NB4 (cell line): Measurements from ENCODE around the gene PVR.

Experiments used
- DNase-seq: peaks from one replicate; pipeline ENCODE4 v3.0.0; 2010; ENCODE audit warnings: low read depth
- H3K4me3 ChIP-seq: one replicate; pipeline ENCODE4 v1.5.1; 2011; ENCODE audit warnings: mild to moderate bottlenecking, low read depth, low read length, moderate library complexity
- CTCF ChIP-seq: IDR thresholded peaks from one replicate; pipeline ENCODE4 v1.5.1; 2012; ENCODE audit warnings: low read depth, low read length
- MAX ChIP-seq: IDR thresholded peaks from 2 replicates; pipeline ENCODE4 v1.6.1; 2011; ENCODE audit warnings: low read depth, low read length
- MYC ChIP-seq: IDR thresholded peaks from 2 replicates; pipeline ENCODE4 v1.6.1; 2011; ENCODE audit warnings: low read depth, low read length
- POLR2A ChIP-seq: IDR thresholded peaks from 2 replicates; pipeline ENCODE4 v1.6.1; 2011; ENCODE audit warnings: mild to moderate bottlenecking; ENCODE audit not compliant: insufficient read length; ENCODE audit errors: extremely low read depth

Gene PVR

GRCh38 chr19:44637390-44637764 is 6.3 kb upstream of the PVR start:
- no peak for DNase-seq
- no peak for TF ChIP-seq MYC
- TF ChIP-seq CTCF, result no peak
- no peak for TF ChIP-seq POLR2A
- TF ChIP-seq MAX, result no peak
- H3K4me3 ChIP-seq, result no peak overlapping the region

GRCh38 chr19:44640518-44640917 is 3.2 kb upstream of the PVR start:
- TF ChIP-seq MYC (no peak), POLR2A (no peak), MAX (no peak), CTCF (no peak)
- DNase-seq, result no peak
- no peak overlapping the region for H3K4me3 ChIP-seq

- no peak overlapping the region for H3K4me3 ChIP-seq
- DNase-seq, result no peak
- TF ChIP-seq MYC, result no peak
- no peak for TF ChIP-seq MAX
- no peak for TF ChIP-seq CTCF
- no peak for TF ChIP-seq POLR2A
Measured at GRCh38 chr19:44641501-44642265, 2.0 kb upstream of the PVR start.

GRCh38 chr19:44642377-44642776 is 1.3 kb upstream of the PVR start:
- no peak for TF ChIP-seq POLR2A
- no peak for TF ChIP-seq MAX
- no peak for TF ChIP-seq CTCF
- no peak for TF ChIP-seq MYC
- H3K4me3 ChIP-seq, result no peak overlapping the region
- DNase-seq, result no peak

GRCh38 chr19:44644402-44645016 is 799 bp downstream of the PVR start:
- peak overlapping the region; percentile 83 for H3K4me3 ChIP-seq
- TF ChIP-seq MYC (no peak), CTCF (no peak), POLR2A (no peak), MAX (no peak)
- peak; percentile 45 for DNase-seq
